ENCODE results near the gene TEX35.
"Not testable (repeated sequence)": the region's sequence is repeated elsewhere in the genome, so short reads cannot be mapped to it uniquely, and the experiment has no call there.

The TEX35 gene

DNA sequence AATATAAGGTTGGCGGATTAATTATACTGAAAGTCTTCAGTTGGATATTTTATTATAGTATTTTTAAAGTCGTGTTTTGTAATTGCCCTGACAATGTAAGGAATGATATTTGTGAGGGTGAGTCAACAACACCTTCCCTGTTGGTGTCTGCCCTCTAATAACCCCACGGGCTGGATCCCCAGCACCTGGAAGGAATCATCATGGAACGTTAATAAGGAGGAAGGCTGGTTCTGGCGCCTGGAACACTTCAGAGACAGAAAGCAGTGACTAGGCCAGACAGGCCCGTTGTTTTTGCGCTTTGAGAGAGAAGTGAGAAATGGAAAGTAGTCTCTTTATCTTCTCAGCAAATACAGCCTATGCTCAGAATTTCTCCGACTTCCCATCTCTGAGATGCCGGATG lies 31.6 kb downstream of the TEX35 start:
- no peak for DNase-seq

GRCh38 chr1:178548108-178548507 lies 35.2 kb downstream of the TEX35 start:
- no peak for DNase-seq

- no peak for DNase-seq
These were observed 38.4 kb downstream of the TEX35 start for GRCh38 chr1:178551307-178551706.

GRCh38 chr1:178551940-178552339 lies 39.0 kb downstream of the TEX35 start:
- no peak for DNase-seq

GRCh38 chr1:178552856-178553255 lies 39.9 kb downstream of the TEX35 start:
- DNase-seq = no peak

DNA sequence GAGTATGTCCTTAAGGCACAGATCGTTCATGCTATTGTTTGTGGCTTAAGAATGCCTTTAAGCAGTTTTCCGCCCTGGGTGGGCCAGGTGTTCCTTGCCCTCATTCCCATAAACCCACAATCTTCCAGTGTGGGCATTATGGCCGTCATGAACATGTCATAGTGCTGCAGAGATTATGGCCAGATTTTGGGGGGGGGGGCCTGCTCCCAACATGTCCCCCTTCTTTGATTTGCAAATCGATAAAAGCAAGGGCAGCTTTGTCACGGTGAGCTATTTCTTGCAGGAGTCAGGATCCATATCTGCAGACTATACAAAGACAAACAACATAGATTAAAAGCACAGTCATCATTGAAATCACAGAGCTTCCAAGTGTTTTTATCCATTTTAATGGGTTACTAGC lies 41.4 kb downstream of the TEX35 start:
- not testable (repeated sequence) for DNase-seq

- not testable (repeated sequence) for DNase-seq
These were observed 42.7 kb downstream of the TEX35 start for GRCh38 chr1:178555613-178556012.

- DNase-seq = not testable (repeated sequence)
These were observed 45.9 kb downstream of the TEX35 start for GRCh38 chr1:178558816-178559215.

GRCh38 chr1:178560871-178561376 lies 48.0 kb downstream of the TEX35 start:
- no peak for DNase-seq

DNA sequence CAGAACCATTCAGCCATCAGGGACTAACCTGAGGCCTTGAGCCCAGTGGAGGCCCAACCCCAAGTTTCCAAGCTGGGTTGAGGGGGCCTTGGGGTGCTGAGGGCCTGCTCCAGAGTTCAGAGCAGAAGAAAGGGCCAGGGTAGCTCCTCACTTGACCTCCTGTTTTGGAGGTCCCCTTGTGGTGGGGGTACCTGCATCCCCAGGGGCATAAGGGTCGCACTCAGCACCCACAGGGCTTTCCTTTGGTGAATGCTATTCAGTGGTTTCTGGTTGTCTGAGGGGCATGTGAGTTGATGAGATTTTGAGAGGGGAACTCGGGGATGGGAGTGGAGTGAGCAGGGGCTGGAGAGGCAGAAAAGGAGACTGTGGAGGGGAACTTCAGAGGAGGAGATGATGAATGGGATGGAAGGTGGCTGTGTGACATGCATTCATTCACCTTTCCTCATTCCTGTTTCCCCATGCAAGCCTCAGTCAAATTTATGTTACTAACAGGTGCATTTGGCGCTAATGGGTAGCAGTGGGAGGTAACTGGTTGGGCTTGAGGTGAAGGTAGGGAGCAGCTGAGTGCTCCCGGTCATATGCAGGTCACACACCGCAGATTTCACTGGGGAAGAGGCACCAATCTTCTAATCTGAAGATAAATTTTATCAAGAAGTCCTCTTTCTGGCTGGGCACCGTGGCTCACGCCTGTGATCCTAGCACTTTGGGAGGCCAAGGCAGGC lies 50.4 kb downstream of the TEX35 start:
- no peak for DNase-seq

- no peak for DNase-seq
These were observed 51.3 kb downstream of the TEX35 start for GRCh38 chr1:178564086-178564782.

GRCh38 chr1:178564783-178565180 lies 51.9 kb downstream of the TEX35 start:
- no peak for DNase-seq

- no peak for DNase-seq
These were observed 52.7 kb downstream of the TEX35 start for GRCh38 chr1:178565586-178565985.

DNA sequence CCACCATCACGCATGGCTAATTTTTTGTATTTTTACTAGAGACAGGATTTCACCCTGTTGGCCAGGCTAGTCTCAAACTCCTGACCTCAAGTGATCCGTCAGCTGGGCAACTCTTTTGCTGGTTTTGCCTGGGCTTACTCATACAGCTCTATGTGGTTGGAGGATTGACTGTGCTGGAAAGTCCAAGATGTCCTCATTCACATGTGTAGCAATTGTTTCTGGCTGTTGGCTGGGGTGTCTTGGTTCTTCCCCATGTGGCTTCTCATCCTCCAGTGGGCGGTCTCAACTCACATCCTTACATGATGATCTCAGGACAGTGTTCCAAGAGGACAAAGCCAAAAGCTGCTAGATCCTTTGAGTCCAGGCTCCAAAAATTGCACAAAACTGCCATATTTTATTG lies 53.3 kb downstream of the TEX35 start:
- no peak for DNase-seq

- DNase-seq = no peak
These were observed 58.9 kb downstream of the TEX35 start for GRCh38 chr1:178571807-178572206.

All from activated CD4-positive, alpha-beta T cell treated with anti-CD3 and anti-CD28 coated beads for 1 hour (primary cell).